BLaER1 treated with 17β-estradiol and CSF1 and Interleukin-3, amounts not matched to agents 10 nM and 100 nM (cell line): ENCODE data around the gene CMTM6.

Experiments used
- H3K27ac ChIP-seq, 11 experiments: shearing (Covaris generic); formaldehyde crosslinking; 2 replicates each; pipeline ENCODE4 v1.8.1; 2022
- H3K27me3 ChIP-seq, 11 experiments: shearing (Covaris generic); formaldehyde crosslinking; 2 replicates each; pipeline ENCODE4 v1.8.1; 2022
- H3K36me3 ChIP-seq, 11 experiments: shearing (Covaris generic); formaldehyde crosslinking; 2 replicates each; pipeline ENCODE4 v1.8.1; 2022
- H3K4me1 ChIP-seq, 10 experiments: shearing (Covaris generic); formaldehyde crosslinking; 2 replicates each; pipeline ENCODE4 v1.8.1; 2022
- H3K4me2 ChIP-seq, 11 experiments: shearing (Covaris generic); formaldehyde crosslinking; 2 replicates each; pipeline ENCODE4 v1.8.1; 2022
- H3K4me3 ChIP-seq, 10 experiments: shearing (Covaris generic); formaldehyde crosslinking; 2 replicates each; pipeline ENCODE4 v1.8.1; 2022
- H3K9ac ChIP-seq, 11 experiments: shearing (Covaris generic); formaldehyde crosslinking; 2 replicates each; pipeline ENCODE4 v1.8.1; 2022
- H3K9me3 ChIP-seq, 11 experiments: shearing (Covaris generic); formaldehyde crosslinking; replicated peaks in 1 of 11; 2 replicates each; pipeline ENCODE4 v1.8.1; 2022
- H4K20me1 ChIP-seq, 11 experiments: shearing (Covaris generic); formaldehyde crosslinking; 2 replicates each; pipeline ENCODE4 v1.8.1; 2022
- Cebpa-rat ChIP-seq, 11 experiments: shearing (Covaris generic); IDR thresholded peaks; 2 replicates each; pipeline ENCODE4 v1.8.1; 2022

CMTM6 gene

GRCh38 chr3:32506466-32506865 is 3.8 kb upstream of the CMTM6 start:
- no peaks in the 10 kb centered on the region for H3K27me3 ChIP-seq
- no peak for TF ChIP-seq Cebpa-rat (IDR thresholded peaks at IDR 0.05)
- peak overlapping the region in 8 of 11 experiments; percentile 4 to 36 (median 16); a peak in 9 of 22 replicates for H3K4me2 ChIP-seq
- H3K9me3 ChIP-seq = no peaks in the 10 kb centered on the region
- H3K4me1 ChIP-seq = peaks cover 8 to 55% (median 46%) of the 10 kb centered on the region in 10 experiments
- no peak overlapping the region for H3K4me3 ChIP-seq
- no peaks in the 10 kb centered on the region for H3K36me3 ChIP-seq
- H4K20me1 ChIP-seq = peaks cover 0 to 11% (median 6%) of the 10 kb centered on the region in 11 experiments; a peak in 17 of 22 replicates
- no peak overlapping the region for H3K9ac ChIP-seq
- H3K27ac ChIP-seq = no peak overlapping the region

- H3K36me3 ChIP-seq = peaks cover 0 to 25% (median 10%) of the 10 kb centered on the region in 11 experiments; a peak in 12 of 22 replicates
- H3K4me3 ChIP-seq = peak overlapping the region; percentile 81 to 98 (median 90)
- peaks cover 43 to 74% (median 53%) of the 10 kb centered on the region in 10 experiments for H3K4me1 ChIP-seq
- no peaks in the 10 kb centered on the region for H3K27me3 ChIP-seq
- no peak for TF ChIP-seq Cebpa-rat (IDR thresholded peaks at IDR 0.05)
- H3K4me2 ChIP-seq = peak overlapping the region; percentile 71 to 92 (median 83)
- peaks cover 14 to 46% (median 38%) of the 10 kb centered on the region in 11 experiments; a peak in 20 of 22 replicates for H4K20me1 ChIP-seq
- peak overlapping the region; percentile 88 to 98 (median 97) for H3K9ac ChIP-seq
- H3K27ac ChIP-seq = peak overlapping the region; percentile 91 to 99 (median 98); a peak in 21 of 22 replicates
- no peaks in the 10 kb centered on the region for H3K9me3 ChIP-seq
Observed at GRCh38 chr3:32502946-32503286, 264 bp upstream of the CMTM6 start.

- Histone ChIP-seq H3K27ac (peak overlapping the region; percentile 91 to 99 (median 98)), H3K27me3 (no peaks in the 10 kb centered on the region), H3K4me3 (peak overlapping the region; percentile 81 to 98 (median 90)), H3K9ac (peak overlapping the region; percentile 88 to 98 (median 97)), H3K4me2 (peak overlapping the region; percentile 73 to 96 (median 87)), H3K36me3 (peaks cover 8 to 36% (median 11%) of the 10 kb centered on the region in 11 experiments; a peak in 15 of 22 replicates), H3K4me1 (peaks cover 45 to 77% (median 55%) of the 10 kb centered on the region in 10 experiments), H4K20me1 (peaks cover 14 to 49% (median 46%) of the 10 kb centered on the region in 11 experiments; a peak in 20 of 22 replicates), H3K9me3 (peaks cover 0 to 5% (median 0%) of the 10 kb centered on the region in 11 experiments; a peak in 2 of 22 replicates)
- no peak for TF ChIP-seq Cebpa-rat (IDR thresholded peaks at IDR 0.05)
Observed at GRCh38 chr3:32501783-32502117, 902 bp downstream of the CMTM6 start.

- Histone ChIP-seq H3K4me3 (peak overlapping the region; percentile 81 to 98 (median 90)), H3K27me3 (no peaks in the 10 kb centered on the region), H3K9ac (peak overlapping the region; percentile 88 to 98 (median 97)), H3K4me1 (peaks cover 44 to 79% (median 61%) of the 10 kb centered on the region in 10 experiments), H3K9me3 (peaks cover 0 to 5% (median 0%) of the 10 kb centered on the region in 11 experiments; a peak in 2 of 22 replicates), H3K27ac (peak overlapping the region; percentile 91 to 99 (median 98); a peak in 19 of 22 replicates), H3K36me3 (peaks cover 10 to 42% (median 18%) of the 10 kb centered on the region in 11 experiments; a peak in 16 of 22 replicates), H3K4me2 (peak overlapping the region; percentile 73 to 96 (median 87)), H4K20me1 (peaks cover 14 to 55% (median 48%) of the 10 kb centered on the region in 11 experiments; a peak in 20 of 22 replicates)
- no peak for TF ChIP-seq Cebpa-rat (IDR thresholded peaks at IDR 0.05)
Observed at GRCh38 chr3:32500880-32501782, 1.5 kb downstream of the CMTM6 start.

GRCh38 chr3:32500231-32500630 is 2.4 kb downstream of the CMTM6 start:
- Histone ChIP-seq H3K4me1 (peaks cover 44 to 79% (median 66%) of the 10 kb centered on the region in 10 experiments), H3K27ac (0 out of 22 replicates have a peak overlapping the region, but pooled peaks of 1 of the 11 experiments have one; percentile 2), H3K9ac (peak overlapping the region in 1 of 11 experiments; percentile 97; a peak in 1 of 22 replicates), H3K4me3 (peak overlapping the region in 3 of 10 experiments; percentile 82 to 92 (median 84); a peak in 1 of 20 replicates), H3K27me3 (no peaks in the 10 kb centered on the region), H3K9me3 (peaks cover 0 to 5% (median 0%) of the 10 kb centered on the region in 11 experiments; a peak in 2 of 22 replicates), H3K36me3 (peaks cover 12 to 49% (median 24%) of the 10 kb centered on the region in 11 experiments; a peak in 17 of 22 replicates), H3K4me2 (peak overlapping the region in 10 of 11 experiments; percentile 27 to 96 (median 84); a peak in 18 of 22 replicates), H4K20me1 (peaks cover 22 to 64% (median 57%) of the 10 kb centered on the region in 11 experiments; a peak in 20 of 22 replicates)
- no peak for TF ChIP-seq Cebpa-rat (IDR thresholded peaks at IDR 0.05)

GRCh38 chr3:32499585-32499984 is 3.1 kb downstream of the CMTM6 start:
- H3K27me3 ChIP-seq = no peaks in the 10 kb centered on the region
- peaks cover 25 to 71% (median 63%) of the 10 kb centered on the region in 11 experiments; a peak in 20 of 22 replicates for H4K20me1 ChIP-seq
- H3K9me3 ChIP-seq = peaks cover 0 to 5% (median 0%) of the 10 kb centered on the region in 11 experiments; a peak in 2 of 22 replicates
- H3K4me2 ChIP-seq = peak overlapping the region in 8 of 11 experiments; percentile 5 to 96 (median 82); a peak in 7 of 22 replicates
- H3K27ac ChIP-seq = no peak overlapping the region
- TF ChIP-seq Cebpa-rat (IDR thresholded peaks at IDR 0.05) = no peak
- H3K9ac ChIP-seq = no peak overlapping the region
- no peak overlapping the region for H3K4me3 ChIP-seq
- H3K4me1 ChIP-seq = peaks cover 45 to 81% (median 68%) of the 10 kb centered on the region in 10 experiments
- H3K36me3 ChIP-seq = peaks cover 12 to 56% (median 24%) of the 10 kb centered on the region in 11 experiments; a peak in 17 of 22 replicates

GRCh38 chr3:32498992-32499391 is 3.7 kb downstream of the CMTM6 start:
- no peak for TF ChIP-seq Cebpa-rat (IDR thresholded peaks at IDR 0.05)
- H3K27ac ChIP-seq = no peak overlapping the region
- H3K4me3 ChIP-seq = no peak overlapping the region
- H3K36me3 ChIP-seq = peaks cover 12 to 62% (median 26%) of the 10 kb centered on the region in 11 experiments; a peak in 18 of 22 replicates
- H3K27me3 ChIP-seq = no peaks in the 10 kb centered on the region
- H4K20me1 ChIP-seq = peaks cover 28 to 77% (median 69%) of the 10 kb centered on the region in 11 experiments; a peak in 21 of 22 replicates
- peak overlapping the region in 5 of 11 experiments; percentile 5 to 96 (median 77); a peak in 6 of 22 replicates for H3K4me2 ChIP-seq
- no peak overlapping the region for H3K9ac ChIP-seq
- peaks cover 0 to 5% (median 0%) of the 10 kb centered on the region in 11 experiments; a peak in 2 of 22 replicates for H3K9me3 ChIP-seq
- peaks cover 49 to 87% (median 69%) of the 10 kb centered on the region in 10 experiments for H3K4me1 ChIP-seq

- peaks cover 0 to 5% (median 0%) of the 10 kb centered on the region in 11 experiments; a peak in 2 of 22 replicates for H3K9me3 ChIP-seq
- H3K4me1 ChIP-seq = peaks cover 47 to 87% (median 71%) of the 10 kb centered on the region in 10 experiments
- H4K20me1 ChIP-seq = peaks cover 35 to 84% (median 76%) of the 10 kb centered on the region in 11 experiments
- 0 out of 22 replicates have a peak overlapping the region, but pooled peaks of 1 of the 11 experiments have one; percentile 13 for H3K9ac ChIP-seq
- no peak overlapping the region for H3K4me3 ChIP-seq
- H3K36me3 ChIP-seq = peaks cover 12 to 69% (median 34%) of the 10 kb centered on the region in 11 experiments; a peak in 18 of 22 replicates
- no peaks in the 10 kb centered on the region for H3K27me3 ChIP-seq
- TF ChIP-seq Cebpa-rat (IDR thresholded peaks at IDR 0.05) = no peak
- peak overlapping the region in 6 of 11 experiments; percentile 13 to 96 (median 38); a peak in 10 of 22 replicates for H3K4me2 ChIP-seq
- H3K27ac ChIP-seq = peak overlapping the region in 2 of 11 experiments; percentile 21 to 47; a peak in 3 of 22 replicates
Observed at GRCh38 chr3:32498252-32498651, 4.4 kb downstream of the CMTM6 start.
